Sigmoid colon (tissue), 7 donors: ENCODE results near the gene P3R3URF. TPM values are rescaled to one million over a fixed set of nuclear protein-coding genes. Genes with fewer than 3 reads are reported as not detected.
A peak's percentile ranks its signal among the peaks of the same experiment; 100 is the strongest.
"Not testable (repeated sequence)": the region's sequence is repeated elsewhere in the genome, so short reads cannot be mapped to it uniquely, and the experiment has no call there.

Experiments used
- DNase-seq: peaks from one replicate; pipeline ENCODE4 v3.0.0-alpha.2; 2019
- H3K27ac ChIP-seq, 4 donors: fragments of 200-600 bp; sonication (generic); one replicate each; pipeline ENCODE4 v1.5.1; 2016 to 2019; ENCODE audit warnings: mild to moderate bottlenecking in 1 of 4
- H3K27me3 ChIP-seq, 3 donors: fragments of 200-600 bp; sonication (generic); one replicate each; pipeline ENCODE4 v1.5.1; 2019; ENCODE audit warnings: mild to moderate bottlenecking in 1 of 3
- H3K36me3 ChIP-seq, 4 donors: fragments of 200-600 bp; sonication (generic); one replicate each; pipeline ENCODE4 v1.5.1; 2016 to 2019
- H3K4me1 ChIP-seq, 4 donors: fragments of 200-600 bp; sonication (generic); one replicate each; pipeline ENCODE4 v1.5.1; 2017 to 2019
- H3K4me3 ChIP-seq, 4 donors: fragments of 200-600 bp; sonication (generic); one replicate each; pipeline ENCODE4 v1.5.1; 2017 to 2019; ENCODE audit warnings: mild to moderate bottlenecking in 2 of 4, moderate library complexity in 1 of 4
- H3K9me3 ChIP-seq, 4 donors: fragments of 200-600 bp in 3 of 4; sonication (generic) in 3 of 4; one replicate each; pipeline versions ENCODE4 v1.5.1 to v1.6.1; 2013 to 2019
- EP300 ChIP-seq, 4 donors: sonication (generic); formaldehyde crosslinking; IDR thresholded peaks; one replicate each; pipeline ENCODE4 v1.6.1; 2017; ENCODE audit warnings: antibody characterized with exemption in 4 of 4
- POLR2A ChIP-seq, 2 donors: fragments of 450-650 bp; IDR thresholded peaks; one replicate each; pipeline ENCODE4 v1.6.1; 2016; ENCODE audit warnings: antibody characterized with exemption in 2 of 2, mild to moderate bottlenecking in 2 of 2, moderate library complexity in 2 of 2
- POLR2AphosphoS5 ChIP-seq, 4 donors: sonication (generic); formaldehyde crosslinking; IDR thresholded peaks; one replicate each; pipeline ENCODE4 v1.6.1; 2017; ENCODE audit warnings: antibody characterized with exemption in 4 of 4
- WGBS, 2 donors: extraction: QIAGEN DNeasy Blood & Tissue Kit; methylation state at CpG; one replicate each; pipeline ENCODE4 v1.1.7; 2013; 5-methylcytosine and 5-hydroxymethylcytosine counted together
- intact Hi-C: fragments of 100-400 bp; cut with DNase I; formaldehyde crosslinking; loops from one replicate; pipeline ENCODE4 v1.15.1; 2023
- polyA plus RNA-seq, 3 donors: library from polyadenylated mRNA; stranded (reverse); fragments of 200-250 nt; gene quantifications; one replicate each; pipeline ENCODE4 v1.2.3, GENCODE V29; 2013
- total RNA-seq, 4 donors: library from RNA; depleted of rRNA; stranded (reverse); fragments of >200 nt; gene quantifications; one replicate each; pipeline ENCODE4 v1.1.0, GENCODE V29; 2016
- TF ChIP-seq, protein P1 (sequence below), 4 experiments: fragments of 450-650 bp in 3 of 4; fragments of 200-600 bp in 1 of 4; IDR thresholded peaks; one replicate each; pipeline ENCODE4 v1.5.1; 2016 to 2019; ENCODE audit warnings: antibody characterized with exemption in 4 of 4, mild to moderate bottlenecking in 3 of 4, moderate library complexity in 2 of 4
- donor health status: healthy with polysubstance abuse.
- donor health status: Bipolar disorder and iron deficiency.
- donor health status: healthy.

P3R3URF gene
- not detected for total RNA-seq
- polyA plus RNA-seq, result not detected

DNA sequence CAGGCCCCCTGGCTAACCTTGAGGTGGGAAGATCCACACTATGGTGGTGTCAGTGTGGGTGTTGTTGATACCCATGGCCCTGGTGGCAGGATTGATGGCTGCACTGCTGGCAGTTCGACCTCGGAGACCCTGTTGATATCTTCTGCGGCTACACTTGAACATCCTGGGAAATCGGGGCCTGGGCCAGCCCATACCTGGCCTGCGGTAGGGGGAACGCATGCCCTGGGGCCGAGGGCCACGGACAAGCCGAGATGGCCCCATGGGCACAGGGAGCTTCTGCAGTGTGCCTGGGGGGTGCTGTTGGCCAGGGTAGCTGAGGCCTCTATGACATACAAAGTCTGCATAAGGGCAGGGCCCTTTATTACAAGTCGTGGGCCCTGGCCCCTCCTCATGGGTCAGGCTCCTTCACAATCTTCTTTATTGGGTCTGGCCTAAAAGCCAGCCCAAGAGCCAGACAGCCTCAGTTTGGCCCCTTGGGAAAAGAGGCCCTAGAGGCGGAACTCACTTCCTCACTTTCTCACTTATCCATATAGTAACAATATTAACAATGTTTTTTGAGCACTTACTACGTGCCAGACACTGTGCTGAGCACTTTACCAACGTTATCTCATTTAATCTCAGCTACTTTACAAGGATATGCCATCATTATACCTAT is at the start of gene P3R3URF:
TSS of gene P3R3URF (minus strand) at position 278 of the 655 bp plus-strand sequence. CDS start at position 261, 17 bp downstream.
- Histone ChIP-seq H3K36me3 (no peaks in the 10 kb centered on the region), H3K27me3 (no peaks in the 10 kb centered on the region), H3K27ac (peak within 1 kb of the TSS; percentile 27 to 71 (median 56)), H3K4me1 (peaks cover 0 to 25% (median 19%) of the 10 kb centered on the region in 4 donors), H3K9me3 (no peaks in the 10 kb centered on the region), H3K4me3 (no peak within 1 kb of the TSS)
- TF ChIP-seq, protein P1, sequence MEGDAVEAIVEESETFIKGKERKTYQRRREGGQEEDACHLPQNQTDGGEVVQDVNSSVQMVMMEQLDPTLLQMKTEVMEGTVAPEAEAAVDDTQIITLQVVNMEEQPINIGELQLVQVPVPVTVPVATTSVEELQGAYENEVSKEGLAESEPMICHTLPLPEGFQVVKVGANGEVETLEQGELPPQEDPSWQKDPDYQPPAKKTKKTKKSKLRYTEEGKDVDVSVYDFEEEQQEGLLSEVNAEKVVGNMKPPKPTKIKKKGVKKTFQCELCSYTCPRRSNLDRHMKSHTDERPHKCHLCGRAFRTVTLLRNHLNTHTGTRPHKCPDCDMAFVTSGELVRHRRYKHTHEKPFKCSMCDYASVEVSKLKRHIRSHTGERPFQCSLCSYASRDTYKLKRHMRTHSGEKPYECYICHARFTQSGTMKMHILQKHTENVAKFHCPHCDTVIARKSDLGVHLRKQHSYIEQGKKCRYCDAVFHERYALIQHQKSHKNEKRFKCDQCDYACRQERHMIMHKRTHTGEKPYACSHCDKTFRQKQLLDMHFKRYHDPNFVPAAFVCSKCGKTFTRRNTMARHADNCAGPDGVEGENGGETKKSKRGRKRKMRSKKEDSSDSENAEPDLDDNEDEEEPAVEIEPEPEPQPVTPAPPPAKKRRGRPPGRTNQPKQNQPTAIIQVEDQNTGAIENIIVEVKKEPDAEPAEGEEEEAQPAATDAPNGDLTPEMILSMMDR (IDR thresholded peaks at IDR 0.05), result no peak
- no peak for TF ChIP-seq POLR2AphosphoS5 (IDR thresholded peaks at IDR 0.05)
- no peak for TF ChIP-seq POLR2A (IDR thresholded peaks at IDR 0.05)
- TF ChIP-seq EP300 (IDR thresholded peaks at IDR 0.05), result no peak
- WGBS, 2 donors, result 89 to 90% methylated on average over 13 of the region's 13 CpGs
- intact Hi-C loops, result no loop called here
- DNase-seq, result no peak

DNA sequence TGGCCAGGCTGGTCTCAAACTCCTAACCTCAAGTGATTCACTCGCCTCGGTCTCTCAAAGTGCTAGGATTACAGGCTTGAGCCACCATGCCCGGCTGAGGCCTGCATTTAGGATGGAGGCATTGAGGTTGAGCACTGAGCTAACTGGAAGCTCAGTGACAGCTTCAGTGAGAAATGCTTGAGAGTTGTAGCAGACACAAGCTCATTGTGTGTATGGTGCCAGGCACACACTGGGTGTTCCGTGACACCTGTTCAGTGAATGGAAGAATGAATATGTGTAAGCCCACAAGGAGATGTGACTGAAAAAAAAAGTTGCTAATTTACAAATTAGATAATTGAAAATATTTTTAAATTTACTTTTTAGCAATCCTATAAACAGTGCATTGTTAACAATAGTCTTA is 48.7 kb upstream of the P3R3URF start:
- no peaks in the 10 kb centered on the region for H3K27me3 ChIP-seq
- H3K4me1 ChIP-seq, result peaks cover 0 to 9% (median 4%) of the 10 kb centered on the region in 4 donors
- no peaks in the 10 kb centered on the region for H3K9me3 ChIP-seq
- no peak overlapping the region for H3K27ac ChIP-seq
- no peaks in the 10 kb centered on the region for H3K36me3 ChIP-seq
- intact Hi-C loops, result no loop called here
- 90 to 91% methylated on average over 4 of the region's 4 CpGs for WGBS, 2 donors
- DNase-seq, result no peak
- H3K4me3 ChIP-seq, result no peak overlapping the region
- TF ChIP-seq POLR2AphosphoS5 (IDR thresholded peaks at IDR 0.05), result no peak
- TF ChIP-seq, protein P1 (IDR thresholded peaks at IDR 0.05), result no peak
- TF ChIP-seq EP300 (IDR thresholded peaks at IDR 0.05), result no peak
- no peak for TF ChIP-seq POLR2A (IDR thresholded peaks at IDR 0.05)

DNA sequence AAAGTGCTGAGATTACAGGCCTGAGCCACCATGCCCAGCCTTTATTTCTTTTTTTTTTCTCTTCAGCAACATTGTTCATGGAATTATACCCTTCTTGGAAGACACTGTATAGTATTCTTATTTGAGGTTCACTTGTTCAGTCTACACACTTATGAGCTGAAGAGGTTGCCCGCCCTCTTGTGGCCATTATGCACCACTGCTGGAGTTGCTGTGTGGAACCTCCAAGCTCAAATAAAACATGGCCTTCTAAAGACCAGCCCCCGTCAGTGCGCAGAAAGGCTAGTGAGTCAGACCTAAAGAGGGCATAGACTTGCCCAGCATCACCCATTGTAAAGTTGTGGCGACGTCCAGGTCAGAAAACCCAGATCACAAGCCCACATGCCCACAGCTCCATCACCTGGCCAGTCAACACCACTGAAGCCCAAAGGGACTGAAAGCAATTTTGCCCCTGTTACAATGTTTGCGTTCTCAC is 47.2 kb upstream of the P3R3URF start:
- H3K27ac ChIP-seq, result no peak overlapping the region
- 8 to 20% methylated on average over 6 of the region's 6 CpGs for WGBS, 2 donors
- H3K9me3 ChIP-seq, result no peaks in the 10 kb centered on the region
- no peaks in the 10 kb centered on the region for H3K27me3 ChIP-seq
- peak; percentile 86 for DNase-seq
- intact Hi-C loops, result loop anchor here (1.0 kb wide), 1 partner anchor 186 kb away; no protein-coding TSS in a partner anchor
- H3K36me3 ChIP-seq, result no peaks in the 10 kb centered on the region
- TF ChIP-seq EP300 (IDR thresholded peaks at IDR 0.05), result no peak
- no peak for TF ChIP-seq POLR2A (IDR thresholded peaks at IDR 0.05)
- TF ChIP-seq POLR2AphosphoS5 (IDR thresholded peaks at IDR 0.05), result no peak
- TF ChIP-seq, protein P1 (IDR thresholded peaks at IDR 0.05), result peak; percentile 67 to 84 (median 82)
- H3K4me3 ChIP-seq, result no peak overlapping the region
- H3K4me1 ChIP-seq, result peaks cover 0 to 9% (median 4%) of the 10 kb centered on the region in 4 donors

DNA sequence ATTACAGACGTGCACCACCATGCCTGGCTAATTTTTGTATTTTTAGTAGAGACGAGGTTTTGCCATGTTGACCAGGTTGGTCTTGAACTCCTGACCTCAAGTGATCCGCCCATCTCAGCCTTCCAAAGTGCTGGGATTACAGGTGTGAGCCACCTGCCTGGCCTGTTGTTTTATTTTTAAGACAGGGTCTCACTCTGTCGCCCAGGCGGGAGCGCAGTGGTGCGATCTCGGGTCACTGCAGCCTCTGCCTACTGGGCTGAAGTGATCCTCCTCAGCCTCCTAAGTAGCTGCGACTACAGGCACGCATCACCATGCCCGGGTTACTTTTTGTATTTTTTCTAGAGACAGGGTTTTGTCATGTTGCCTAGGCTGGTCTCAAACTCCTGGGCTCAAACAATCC is 46.8 kb upstream of the P3R3URF start:
- intact Hi-C loops, result loop anchor here (1.0 kb wide), 1 partner anchor 186 kb away; no protein-coding TSS in a partner anchor
- H3K9me3 ChIP-seq, H3K4me1 ChIP-seq, DNase-seq, H3K4me3 ChIP-seq, H3K36me3 ChIP-seq, H3K27me3 ChIP-seq: not testable (repeated sequence)
- peak overlapping the region in 3 of 4 donors; percentile 2 to 14 (median 9) for H3K27ac ChIP-seq
- WGBS, 2 donors, result 74 to 83% methylated on average over 11 of the region's 11 CpGs

DNA sequence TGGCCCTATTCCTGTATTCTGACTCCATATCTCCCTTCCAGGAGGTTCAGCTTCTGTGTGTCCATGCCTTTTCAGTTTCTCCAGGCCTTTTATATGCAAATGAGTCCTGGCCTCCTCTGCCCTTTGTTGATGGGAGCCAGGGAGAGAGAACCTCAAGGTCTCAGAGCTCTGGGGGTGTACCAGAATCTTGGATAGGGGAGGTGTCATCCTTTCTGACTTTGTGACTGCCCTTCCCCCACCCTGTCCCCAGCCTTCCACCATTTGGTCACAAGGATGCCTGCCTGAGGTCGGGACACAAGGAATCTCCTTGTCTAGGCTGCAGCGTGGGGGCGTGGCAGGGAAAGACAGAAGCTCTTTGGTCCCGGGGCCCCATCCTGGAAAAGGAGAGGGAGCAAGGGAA is 45.5 kb upstream of the P3R3URF start:
- H3K27me3 ChIP-seq, result no peaks in the 10 kb centered on the region
- H3K4me3 ChIP-seq, result no peak overlapping the region
- H3K36me3 ChIP-seq, result no peaks in the 10 kb centered on the region
- 23 to 56% methylated on average over 4 of the region's 4 CpGs for WGBS, 2 donors
- intact Hi-C loops, result no loop called here
- H3K27ac ChIP-seq, result peak overlapping the region in 2 of 4 donors; percentile 17 to 22
- DNase-seq, result peak; percentile 70
- H3K4me1 ChIP-seq, result peaks cover 0 to 9% (median 4%) of the 10 kb centered on the region in 4 donors
- TF ChIP-seq POLR2AphosphoS5 (IDR thresholded peaks at IDR 0.05) (no peak), EP300 (IDR thresholded peaks at IDR 0.05) (no peak), POLR2A (IDR thresholded peaks at IDR 0.05) (no peak)
- TF ChIP-seq, protein P1 (IDR thresholded peaks at IDR 0.05), result no peak
- H3K9me3 ChIP-seq, result no peaks in the 10 kb centered on the region
